KMS-11 (cell line): ENCODE measurements around the gene SLC5A12.

Experiments used
- H2AFZ ChIP-seq: fragments of 200-600 bp; sonication (generic); 2 replicates; pipeline ENCODE4 v1.6.1; 2016; ENCODE audit warnings: antibody characterized with exemption, mixed run types, low read depth
- H3K27ac ChIP-seq: fragments of 200-600 bp; sonication (generic); 2 replicates; pipeline ENCODE4 v1.6.1; 2016; ENCODE audit warnings: mild to moderate bottlenecking, mixed run types
- H3K27me3 ChIP-seq: fragments of 200-600 bp; sonication (generic); 2 replicates; pipeline ENCODE4 v1.6.1; 2017; ENCODE audit warnings: mild to moderate bottlenecking, low read depth, mixed run types, moderate library complexity; ENCODE audit not compliant: insufficient read depth
- H3K36me3 ChIP-seq: fragments of 200-600 bp; sonication (generic); 2 replicates; pipeline ENCODE4 v1.6.1; 2017; ENCODE audit warnings: mild to moderate bottlenecking, mixed run types; ENCODE audit not compliant: insufficient read depth
- H3K4me1 ChIP-seq: fragments of 200-600 bp; sonication (generic); 2 replicates; pipeline ENCODE4 v1.6.1; 2016; ENCODE audit warnings: mild to moderate bottlenecking, low read depth, mixed run types; ENCODE audit not compliant: poor library complexity, severe bottlenecking
- H3K4me2 ChIP-seq: fragments of 200-600 bp; sonication (generic); 2 replicates; pipeline ENCODE4 v1.7.0; 2016; ENCODE audit warnings: mild to moderate bottlenecking, mixed run types
- H3K4me3 ChIP-seq: fragments of 200-600 bp; sonication (generic); IDR thresholded peaks from 2 replicates; pipeline ENCODE4 v1.6.1; 2017; ENCODE audit warnings: low read depth, low read length, mixed read lengths; ENCODE audit not compliant: insufficient read depth
- H3K79me2 ChIP-seq: fragments of 200-600 bp; sonication (generic); 2 replicates; pipeline ENCODE4 v1.6.1; 2016; ENCODE audit warnings: low read depth, mixed run types; ENCODE audit not compliant: insufficient read depth
- H3K9ac ChIP-seq: fragments of 200-600 bp; sonication (generic); 2 replicates; pipeline ENCODE4 v1.6.1; 2016; ENCODE audit warnings: mild to moderate bottlenecking, mixed run types
- H4K20me1 ChIP-seq: fragments of 200-600 bp; sonication (generic); 2 replicates; pipeline ENCODE4 v1.6.1; 2016; ENCODE audit warnings: mild to moderate bottlenecking, mixed run types; ENCODE audit not compliant: insufficient read depth
- CTCF ChIP-seq: fragments of 200-600 bp; sonication (generic); conservative IDR thresholded peaks from 2 replicates; pipeline ENCODE4 v1.6.1; 2017; ENCODE audit warnings: low read depth, mild to moderate bottlenecking, antibody characterized with exemption, low read length, moderate library complexity, mixed read lengths

Gene SLC5A12

GRCh38 chr11:26700574-26701235 is 21.2 kb downstream of the SLC5A12 start:
- Histone ChIP-seq H3K4me3 (no peak overlapping the region), H3K4me2 (no peak overlapping the region), H2AFZ (no peak overlapping the region), H4K20me1 (no peaks in the 10 kb centered on the region), H3K9ac (no peak overlapping the region), H3K27ac (no peak overlapping the region), H3K4me1 (no peaks in the 10 kb centered on the region), H3K79me2 (no peaks in the 10 kb centered on the region; the same call in 1 of the 2 replicates), H3K36me3 (no peaks in the 10 kb centered on the region), H3K27me3 (no peaks in the 10 kb centered on the region)
- TF ChIP-seq CTCF, result no peak

- Histone ChIP-seq H4K20me1 (no peaks in the 10 kb centered on the region), H3K27me3 (no peaks in the 10 kb centered on the region), H3K36me3 (no peaks in the 10 kb centered on the region), H3K9ac (no peak overlapping the region), H3K4me2 (no peak overlapping the region), H2AFZ (no peak overlapping the region), H3K4me1 (no peaks in the 10 kb centered on the region), H3K27ac (no peak overlapping the region), H3K4me3 (no peak overlapping the region), H3K79me2 (no peaks in the 10 kb centered on the region; the same call in 1 of the 2 replicates)
- TF ChIP-seq CTCF, result no peak
These were observed 23.6 kb downstream of the SLC5A12 start for GRCh38 chr11:26698224-26698623.

- TF ChIP-seq CTCF, result no peak
- Histone ChIP-seq H3K4me1 (no peaks in the 10 kb centered on the region), H3K9ac (no peak overlapping the region), H3K36me3 (no peaks in the 10 kb centered on the region), H3K4me3 (no peak overlapping the region), H2AFZ (no peak overlapping the region), H3K4me2 (no peak overlapping the region), H3K27me3 (no peaks in the 10 kb centered on the region), H3K79me2 (no peaks in the 10 kb centered on the region), H4K20me1 (no peaks in the 10 kb centered on the region), H3K27ac (no peak overlapping the region)
These were observed 25.5 kb downstream of the SLC5A12 start for GRCh38 chr11:26696330-26696729.

GRCh38 chr11:26688701-26689100 is 33.2 kb downstream of the SLC5A12 start:
- Histone ChIP-seq H3K36me3 (no peaks in the 10 kb centered on the region), H3K4me2 (no peak overlapping the region), H3K27ac (no peak overlapping the region), H2AFZ (no peak overlapping the region), H3K27me3 (no peaks in the 10 kb centered on the region), H3K79me2 (no peaks in the 10 kb centered on the region), H3K4me3 (no peak overlapping the region), H3K9ac (no peak overlapping the region), H3K4me1 (no peaks in the 10 kb centered on the region), H4K20me1 (no peaks in the 10 kb centered on the region)
- no peak for TF ChIP-seq CTCF
